GM06990 (cell line): Measurements from ENCODE around the gene AP1S1.
"Not testable (repeated sequence)": the region's sequence is repeated elsewhere in the genome, so short reads cannot be mapped to it uniquely, and the experiment has no call there.

Experiments used
- DNase-seq: peaks from one replicate; pipeline ENCODE4 v3.0.0-alpha.2; 2011; ENCODE audit not compliant: insufficient read length; ENCODE audit errors: extremely low read depth
- H3K27me3 ChIP-seq: replicated peaks from 2 replicates; pipeline ENCODE4 v1.6.0; 2011; ENCODE audit warnings: low read length; ENCODE audit not compliant: control insufficient read depth, insufficient read depth
- H3K36me3 ChIP-seq: 2 replicates; pipeline ENCODE4 v1.5.1; 2011; ENCODE audit warnings: low read length; ENCODE audit not compliant: control insufficient read depth, insufficient read depth
- H3K4me3 ChIP-seq: replicated peaks from 2 replicates; pipeline ENCODE4 v1.5.1; 2011; ENCODE audit warnings: low read depth, mild to moderate bottlenecking, control low read depth, low read length
- TF ChIP-seq, protein P1 (sequence below): IDR thresholded peaks from 2 replicates; pipeline ENCODE4 v1.5.1; 2011; ENCODE audit warnings: low read length, control low read depth, mild to moderate bottlenecking, inconsistent platforms; ENCODE audit not compliant: insufficient read depth, poor library complexity, severe bottlenecking

Gene AP1S1

DNA sequence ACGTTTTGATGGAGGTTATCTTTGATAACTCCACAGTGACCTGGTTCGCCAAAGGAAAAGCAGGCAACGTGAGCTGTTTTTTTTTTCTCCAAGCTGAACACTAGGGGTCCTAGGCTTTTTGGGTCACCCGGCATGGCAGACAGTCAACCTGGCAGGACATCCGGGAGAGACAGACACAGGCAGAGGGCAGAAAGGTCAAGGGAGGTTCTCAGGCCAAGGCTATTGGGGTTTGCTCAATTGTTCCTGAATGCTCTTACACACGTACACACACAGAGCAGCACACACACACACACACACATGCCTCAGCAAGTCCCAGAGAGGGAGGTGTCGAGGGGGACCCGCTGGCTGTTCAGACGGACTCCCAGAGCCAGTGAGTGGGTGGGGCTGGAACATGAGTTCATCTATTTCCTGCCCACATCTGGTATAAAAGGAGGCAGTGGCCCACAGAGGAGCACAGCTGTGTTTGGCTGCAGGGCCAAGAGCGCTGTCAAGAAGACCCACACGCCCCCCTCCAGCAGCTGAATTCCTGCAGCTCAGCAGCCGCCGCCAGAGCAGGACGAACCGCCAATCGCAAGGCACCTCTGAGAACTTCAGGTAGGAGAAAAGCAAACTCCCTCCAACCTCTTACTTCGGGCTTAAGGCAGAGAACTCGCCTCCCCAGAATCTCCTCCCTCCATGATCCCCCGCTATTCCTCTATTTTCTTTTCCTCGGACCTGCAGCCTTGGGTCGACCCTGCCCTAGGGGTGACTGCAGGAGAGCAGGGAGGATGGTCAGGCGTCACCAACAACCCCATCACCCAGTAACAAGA, 27.4 kb upstream of the AP1S1 start, which contains the start of gene SERPINE1:
TSS of gene SERPINE1 (plus strand) at position 454 of the 809 bp plus-strand sequence. CDS start 1,290 bp downstream, outside the sequence.
- peak; percentile 72 for DNase-seq
- no peak within 1 kb of the TSS for H3K4me3 ChIP-seq
- TF ChIP-seq, protein P1, sequence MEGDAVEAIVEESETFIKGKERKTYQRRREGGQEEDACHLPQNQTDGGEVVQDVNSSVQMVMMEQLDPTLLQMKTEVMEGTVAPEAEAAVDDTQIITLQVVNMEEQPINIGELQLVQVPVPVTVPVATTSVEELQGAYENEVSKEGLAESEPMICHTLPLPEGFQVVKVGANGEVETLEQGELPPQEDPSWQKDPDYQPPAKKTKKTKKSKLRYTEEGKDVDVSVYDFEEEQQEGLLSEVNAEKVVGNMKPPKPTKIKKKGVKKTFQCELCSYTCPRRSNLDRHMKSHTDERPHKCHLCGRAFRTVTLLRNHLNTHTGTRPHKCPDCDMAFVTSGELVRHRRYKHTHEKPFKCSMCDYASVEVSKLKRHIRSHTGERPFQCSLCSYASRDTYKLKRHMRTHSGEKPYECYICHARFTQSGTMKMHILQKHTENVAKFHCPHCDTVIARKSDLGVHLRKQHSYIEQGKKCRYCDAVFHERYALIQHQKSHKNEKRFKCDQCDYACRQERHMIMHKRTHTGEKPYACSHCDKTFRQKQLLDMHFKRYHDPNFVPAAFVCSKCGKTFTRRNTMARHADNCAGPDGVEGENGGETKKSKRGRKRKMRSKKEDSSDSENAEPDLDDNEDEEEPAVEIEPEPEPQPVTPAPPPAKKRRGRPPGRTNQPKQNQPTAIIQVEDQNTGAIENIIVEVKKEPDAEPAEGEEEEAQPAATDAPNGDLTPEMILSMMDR = peak; percentile 25

DNA sequence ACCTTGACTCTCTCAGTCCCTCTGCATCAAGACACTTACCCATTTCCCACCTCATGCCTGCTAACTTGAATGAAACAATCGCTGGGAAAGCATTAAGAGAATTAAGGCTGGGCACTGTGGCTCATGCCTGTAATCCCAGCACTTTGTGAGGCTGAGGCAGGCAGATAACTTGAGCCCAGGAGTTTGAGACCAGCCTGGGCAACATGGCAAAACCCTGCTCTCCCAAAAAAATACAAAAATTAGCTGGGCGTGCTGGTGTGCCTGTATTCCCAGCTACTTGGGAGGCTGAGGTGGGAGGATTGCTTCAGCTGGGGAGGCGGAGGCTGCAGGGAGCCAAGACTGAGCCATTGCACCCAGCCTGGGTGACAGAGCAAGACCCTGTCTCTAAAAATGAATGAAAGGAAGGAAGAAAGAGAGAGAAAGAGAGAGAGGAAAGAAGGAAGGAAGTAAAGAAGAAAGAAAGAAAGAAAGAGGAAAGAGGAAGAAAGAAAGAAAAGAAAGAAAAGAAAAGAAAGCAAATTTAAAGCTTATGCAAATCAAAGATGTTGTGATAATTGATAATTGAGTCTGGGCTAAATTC, 26.7 kb upstream of the AP1S1 start:
- no peak for DNase-seq
- Histone ChIP-seq H3K4me3 (no peak overlapping the region), H3K36me3 (no peaks in the 10 kb centered on the region), H3K27me3 (no peaks in the 10 kb centered on the region)
- TF ChIP-seq, protein P1 = no peak

More for the DNA sequence above, 27.4 kb upstream of the AP1S1 start, which contains the start of gene SERPINE1:
- Histone ChIP-seq H3K27me3 (no peaks in the 10 kb centered on the region), H3K36me3 (no peaks in the 10 kb centered on the region)

DNA sequence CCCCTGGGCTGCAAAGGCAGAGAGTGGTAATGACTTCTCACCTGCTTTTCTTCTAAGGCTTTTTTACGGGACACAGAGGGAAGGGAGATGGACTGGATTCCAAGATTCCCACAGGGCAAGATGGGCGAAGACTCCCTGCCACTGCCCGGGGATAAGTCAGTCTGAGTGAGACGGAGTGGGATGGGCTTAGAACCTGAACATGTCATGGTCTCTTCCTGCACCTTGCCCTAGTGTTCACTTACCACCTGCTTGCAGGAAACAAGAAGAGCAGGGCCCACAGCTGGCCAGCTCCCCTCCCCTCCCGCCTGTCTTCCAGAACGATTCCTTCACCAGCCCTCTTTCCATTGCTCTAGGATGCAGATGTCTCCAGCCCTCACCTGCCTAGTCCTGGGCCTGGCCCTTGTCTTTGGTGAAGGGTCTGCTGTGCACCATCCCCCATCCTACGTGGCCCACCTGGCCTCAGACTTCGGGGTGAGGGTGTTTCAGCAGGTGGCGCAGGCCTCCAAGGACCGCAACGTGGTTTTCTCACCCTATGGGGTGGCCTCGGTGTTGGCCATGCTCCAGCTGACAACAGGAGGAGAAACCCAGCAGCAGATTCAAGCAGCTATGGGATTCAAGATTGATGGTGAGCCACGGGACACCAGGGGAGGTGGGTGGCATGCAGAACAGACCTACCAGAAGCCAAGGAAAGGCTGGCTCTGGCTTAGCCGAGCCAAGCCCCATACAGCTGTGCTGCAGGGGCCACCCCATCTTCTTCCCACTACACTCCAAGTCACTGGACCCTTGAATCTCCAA, 26.0 kb upstream of the AP1S1 start:
- TF ChIP-seq, protein P1 = no peak
- no peak for DNase-seq
- Histone ChIP-seq H3K4me3 (no peak overlapping the region), H3K36me3 (no peaks in the 10 kb centered on the region), H3K27me3 (no peaks in the 10 kb centered on the region)

DNA sequence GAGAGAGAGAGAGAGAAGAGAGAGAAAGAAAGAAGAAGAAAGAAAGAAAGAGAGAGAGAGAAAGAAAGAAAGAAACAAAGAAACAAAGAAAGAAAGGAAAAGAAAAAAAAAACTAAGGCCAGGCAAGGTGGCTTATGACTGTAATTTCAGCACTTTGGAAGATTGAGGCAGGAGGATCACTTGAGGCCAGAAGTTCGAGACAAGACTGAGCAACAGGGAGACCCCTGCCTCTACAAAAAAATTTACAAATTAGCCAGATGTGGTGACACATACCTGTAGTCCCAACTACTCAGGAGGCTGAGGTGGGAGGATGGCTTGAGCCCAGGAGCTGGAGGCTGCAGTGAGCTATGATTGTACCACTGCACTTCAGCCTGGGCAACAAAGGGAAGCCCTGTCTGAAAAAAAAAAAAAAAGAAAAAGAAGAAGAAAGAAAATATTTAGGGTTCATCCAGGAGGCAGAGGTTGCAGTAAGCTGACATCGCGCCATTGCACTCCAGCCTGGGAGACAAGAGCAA, 24.6 kb upstream of the AP1S1 start:
- Histone ChIP-seq H3K4me3 (no peak overlapping the region), H3K27me3 (no peaks in the 10 kb centered on the region), H3K36me3 (no peaks in the 10 kb centered on the region)
- DNase-seq = no peak
- TF ChIP-seq, protein P1 = no peak

DNA sequence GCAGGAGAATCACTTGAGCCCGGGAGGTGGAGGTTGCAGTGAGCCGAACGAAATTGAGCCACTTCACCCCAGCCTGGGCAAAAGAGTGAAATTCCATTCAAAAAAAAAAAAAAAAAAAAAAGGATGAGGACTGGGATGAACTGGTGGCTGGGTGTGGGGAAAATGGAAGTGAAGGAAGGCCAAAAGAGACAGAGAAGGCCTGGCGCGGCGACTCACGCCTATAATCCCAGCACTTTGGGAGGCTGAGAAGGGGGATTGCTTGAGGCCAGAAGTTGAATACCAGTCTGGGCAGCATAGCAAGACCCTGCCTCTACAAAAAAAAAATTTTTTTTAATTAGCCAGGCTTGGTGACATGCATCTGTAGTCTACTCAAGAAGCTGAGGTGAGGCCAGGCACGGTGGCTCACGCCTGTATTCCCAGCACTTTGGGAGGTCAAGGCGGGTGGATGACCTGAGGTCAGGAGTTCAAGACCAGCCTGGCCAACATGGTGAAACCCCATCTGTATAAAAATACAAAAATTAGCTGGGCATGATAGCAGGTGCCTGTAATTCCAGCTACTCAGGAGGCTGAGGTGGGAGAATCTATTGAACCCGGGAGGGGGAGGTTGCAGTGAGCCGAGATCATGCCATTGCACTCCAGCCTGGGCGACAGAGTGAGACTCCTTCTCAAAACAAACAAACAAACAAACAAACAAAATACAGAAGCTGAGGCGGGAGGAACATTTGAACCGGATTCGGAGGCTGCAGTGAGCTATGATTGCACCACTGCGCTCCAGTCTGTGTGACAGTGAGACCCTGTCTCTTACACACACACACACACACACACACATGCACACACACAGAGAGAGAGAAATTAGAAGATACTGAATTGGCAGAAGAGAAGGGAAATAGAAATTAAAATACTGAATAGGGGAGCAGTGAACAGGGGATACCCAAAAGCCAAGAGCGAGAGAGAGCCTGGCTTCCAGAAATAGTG, 21.4 kb upstream of the AP1S1 start:
- not testable (repeated sequence) for H3K36me3 ChIP-seq, H3K27me3 ChIP-seq, DNase-seq, H3K4me3 ChIP-seq
